ENCODE data around the gene VWA3A.
A peak's percentile ranks its signal among the peaks of the same experiment; 100 is the strongest.
"Not testable (repeated sequence)": the region's sequence is repeated elsewhere in the genome, so short reads cannot be mapped to it uniquely, and the experiment has no call there.

The VWA3A gene, protein sequence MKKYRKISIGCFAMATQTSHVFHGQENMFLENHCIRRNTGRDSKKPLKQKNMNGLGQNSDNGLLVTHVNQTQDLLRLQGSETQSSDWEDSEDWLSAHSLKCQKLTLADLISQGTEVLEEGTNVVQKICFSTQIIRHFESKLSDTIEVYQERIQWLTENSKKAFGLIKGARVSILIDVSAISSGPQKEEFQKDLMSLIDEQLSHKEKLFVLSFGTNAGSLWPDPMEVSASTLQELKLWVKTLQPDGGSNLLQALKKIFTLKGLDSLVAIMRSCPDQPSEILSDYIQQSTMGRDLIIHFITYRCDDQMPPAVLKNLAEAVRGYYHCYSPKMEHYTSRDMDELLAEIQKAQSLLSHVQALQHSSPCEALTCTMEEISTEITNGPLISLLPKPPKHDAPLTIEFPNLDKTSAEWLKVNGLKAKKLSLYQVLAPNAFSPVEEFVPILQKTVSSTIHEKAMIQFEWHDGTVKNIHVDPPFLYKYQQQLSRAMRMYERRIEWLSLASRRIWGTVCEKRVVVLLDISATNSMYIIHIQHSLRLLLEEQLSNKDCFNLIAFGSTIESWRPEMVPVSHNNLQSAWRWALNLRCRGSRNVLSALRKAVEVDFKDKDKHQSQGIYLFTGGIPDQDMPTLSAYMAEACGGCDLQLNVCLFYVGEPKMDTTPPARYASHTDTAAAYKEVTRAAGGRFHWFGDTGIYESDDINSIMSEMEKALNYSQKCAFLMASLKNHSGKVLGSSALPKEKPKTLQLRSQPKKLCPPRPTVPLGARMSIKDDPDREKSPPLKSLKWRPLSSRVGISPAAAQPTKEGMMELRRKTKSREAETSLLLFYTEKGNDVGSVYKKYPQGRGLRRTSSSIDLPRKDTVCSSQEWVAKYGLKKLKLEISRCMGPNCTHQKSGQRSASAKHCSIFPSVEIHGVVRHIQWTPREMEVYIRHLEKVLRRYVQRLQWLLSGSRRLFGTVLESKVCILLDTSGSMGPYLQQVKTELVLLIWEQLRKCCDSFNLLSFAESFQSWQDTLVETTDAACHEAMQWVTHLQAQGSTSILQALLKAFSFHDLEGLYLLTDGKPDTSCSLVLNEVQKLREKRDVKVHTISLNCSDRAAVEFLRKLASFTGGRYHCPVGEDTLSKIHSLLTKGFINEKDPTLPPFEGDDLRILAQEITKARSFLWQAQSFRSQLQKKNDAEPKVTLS

DNA sequence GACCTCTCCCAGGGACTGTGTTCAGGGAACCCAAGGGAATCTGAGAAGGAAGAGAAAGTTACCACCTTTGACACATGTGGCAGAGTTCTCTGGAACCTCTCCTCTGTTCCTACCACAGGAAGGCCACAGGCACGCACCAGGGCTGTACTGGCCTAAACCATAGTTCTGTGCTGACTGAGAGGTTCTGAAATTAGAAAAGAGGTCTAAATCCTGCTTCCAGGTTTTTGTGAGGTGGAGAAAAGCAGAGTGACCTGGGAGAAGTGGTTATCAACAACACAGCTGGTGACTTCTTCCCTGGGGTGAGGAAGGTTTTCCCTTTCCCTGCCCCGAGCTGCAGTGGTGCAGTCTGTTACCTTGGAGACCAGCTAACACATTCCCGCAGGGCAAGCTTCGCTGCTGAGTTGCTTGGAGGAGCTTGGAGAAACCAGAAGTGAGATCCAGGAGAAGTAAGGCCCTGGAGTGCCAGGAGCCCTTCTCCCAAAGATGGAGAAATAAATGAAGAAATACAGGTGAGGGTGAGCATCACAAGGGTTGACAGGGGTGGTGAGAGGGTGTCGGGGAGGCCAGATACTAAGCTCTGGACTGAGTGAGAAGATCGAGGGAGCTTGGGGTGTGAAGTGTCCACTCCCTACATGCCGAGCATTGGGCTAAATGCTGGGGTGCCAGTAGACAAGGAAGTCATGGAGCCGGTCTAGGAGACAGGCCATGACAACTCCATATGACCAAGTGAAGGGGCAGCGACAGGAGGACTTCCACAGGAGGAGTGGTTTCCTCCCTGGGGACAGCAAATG lies at the start of gene VWA3A:
Gene VWA3A, plus strand, starts transcription at position 399 of the 791 bp plus-strand sequence. Its CDS starts 97 bp downstream, at position 496.
- no peak for DNase-seq (ENCODE audit: low spot score)

DNA sequence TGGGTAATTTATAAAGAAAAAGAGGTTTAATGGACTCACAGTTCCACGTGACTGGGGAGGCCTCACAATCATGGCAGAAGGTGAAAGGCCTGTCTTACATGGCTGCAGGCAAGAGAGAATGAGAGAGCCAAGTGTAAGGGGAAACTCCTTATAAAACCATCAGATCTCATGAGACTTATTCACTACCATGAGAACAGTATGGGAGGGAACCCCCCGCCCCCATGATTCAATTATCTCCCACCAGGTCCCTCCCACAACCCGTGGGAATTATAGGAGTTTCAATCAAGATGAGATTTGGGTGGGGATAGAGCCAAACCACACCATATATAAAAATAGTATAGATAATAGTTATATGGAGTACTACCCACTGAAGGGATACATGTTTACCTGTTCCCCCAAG lies 48.5 kb upstream of the VWA3A start:
- DNase-seq (ENCODE audit: low spot score): not testable (repeated sequence)

DNA sequence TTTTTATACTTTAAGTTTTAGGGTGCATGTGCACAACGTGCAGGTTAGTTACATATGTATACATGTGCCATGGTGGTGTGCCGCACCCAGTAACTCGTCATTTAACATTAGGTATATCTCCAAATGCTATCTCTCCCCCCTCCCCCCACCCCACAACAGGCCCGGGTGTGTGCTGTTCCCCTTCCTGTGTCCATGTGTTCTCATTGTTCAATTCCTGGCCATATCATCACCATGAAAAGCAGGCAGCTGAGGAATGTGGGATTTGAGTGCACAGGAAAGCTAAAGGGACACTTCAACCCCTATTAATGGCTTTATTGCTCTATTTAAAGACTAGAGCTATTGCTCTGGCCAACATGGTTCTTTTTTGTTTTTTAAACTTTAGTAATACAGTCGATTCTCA lies 46.5 kb upstream of the VWA3A start:
- DNase-seq (ENCODE audit: low spot score): not testable (repeated sequence)

DNA sequence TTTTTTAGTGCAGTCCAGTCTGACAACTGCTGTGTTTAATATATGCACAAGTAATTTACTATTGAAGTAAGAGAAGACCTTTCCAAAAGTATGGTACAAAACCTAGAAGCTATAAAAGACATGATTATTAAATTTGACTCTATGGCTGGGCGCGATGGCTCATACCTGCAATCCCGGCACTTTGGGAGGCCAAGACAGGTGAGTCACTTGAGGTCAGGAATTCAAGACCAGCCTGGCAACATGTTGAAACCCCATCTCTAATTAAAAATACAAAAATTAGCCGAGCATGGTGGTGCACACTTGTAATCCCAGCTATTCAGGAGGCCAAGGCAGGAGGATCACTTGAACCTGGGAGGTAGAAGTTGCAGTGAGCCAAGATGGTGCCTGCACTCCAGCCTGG lies 41.4 kb upstream of the VWA3A start:
- no peak for DNase-seq (ENCODE audit: low spot score)

DNA sequence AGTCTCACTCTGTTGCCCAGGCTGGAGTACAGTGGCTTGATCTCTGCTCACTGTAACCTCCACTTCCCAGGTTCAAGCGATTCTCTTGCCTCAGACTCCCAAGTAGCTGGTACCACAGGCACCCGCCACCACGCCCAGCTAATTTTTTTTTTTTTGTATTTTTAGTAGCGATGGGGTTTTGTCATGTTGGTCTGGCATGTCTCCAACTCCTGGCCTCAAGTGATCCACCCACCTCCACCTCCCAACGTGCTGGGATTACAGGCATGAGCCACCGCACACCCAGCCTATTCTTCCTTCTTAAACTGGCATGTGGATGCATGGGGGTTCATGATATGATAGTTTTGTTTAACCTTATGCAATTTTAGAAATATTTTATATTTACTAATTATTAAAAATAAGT lies 39.4 kb upstream of the VWA3A start:
- DNase-seq (ENCODE audit: low spot score): no peak

DNA sequence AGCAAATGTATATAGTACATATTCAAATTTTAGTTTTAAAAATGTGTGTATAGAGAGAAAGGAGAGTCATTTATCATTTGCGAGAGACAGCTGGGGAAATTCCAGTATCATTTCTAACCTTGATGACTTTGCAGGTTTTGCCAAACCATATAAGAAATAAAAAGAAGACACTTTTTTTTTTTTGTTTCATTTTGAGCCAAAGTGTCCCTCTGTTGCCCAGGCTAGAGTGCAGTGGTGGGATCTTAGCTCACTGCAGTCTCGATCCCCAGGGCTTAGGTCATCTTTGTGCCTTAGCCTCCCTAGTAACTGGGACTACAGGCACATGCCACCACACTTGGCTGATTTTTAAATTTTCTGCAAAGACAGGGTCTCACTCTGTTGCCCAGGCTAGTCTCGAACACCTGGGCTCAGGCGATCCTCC lies 38.4 kb upstream of the VWA3A start:
- no peak for DNase-seq (ENCODE audit: low spot score)

DNA sequence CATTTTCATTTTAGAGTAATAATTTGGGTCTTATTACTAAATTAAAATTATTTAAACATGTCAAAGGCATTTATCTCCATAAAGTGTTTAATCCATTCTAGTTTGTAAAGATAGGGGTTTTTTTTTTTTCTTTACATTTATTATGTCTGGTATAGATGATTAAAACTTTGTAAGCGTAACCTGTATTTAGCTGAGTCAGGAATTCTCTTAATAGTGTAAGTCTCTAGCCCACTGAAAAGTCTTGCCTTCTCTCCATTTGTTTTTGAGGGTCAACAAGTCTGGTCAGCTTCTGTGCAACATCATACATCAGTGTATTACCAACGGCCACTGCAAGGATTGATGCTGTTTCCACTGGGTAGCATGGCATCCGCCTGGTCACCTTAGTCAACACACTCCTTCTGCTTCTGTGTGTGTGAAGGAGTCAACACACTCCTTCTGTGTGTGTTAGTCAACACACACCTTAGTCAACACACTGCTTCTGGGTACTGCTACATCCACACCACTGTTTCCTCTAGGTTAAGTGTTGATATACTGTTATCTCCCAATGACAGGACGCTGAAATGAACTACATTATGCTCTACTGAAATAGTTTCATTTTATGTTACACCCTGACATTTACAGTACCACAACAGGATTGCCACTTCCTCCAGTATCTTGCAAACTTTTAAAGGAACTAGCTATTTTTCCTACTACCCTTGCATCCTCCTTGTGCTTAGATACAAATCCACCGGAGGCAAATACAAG lies 37.3 kb upstream of the VWA3A start:
- no peak for DNase-seq (ENCODE audit: low spot score)

DNA sequence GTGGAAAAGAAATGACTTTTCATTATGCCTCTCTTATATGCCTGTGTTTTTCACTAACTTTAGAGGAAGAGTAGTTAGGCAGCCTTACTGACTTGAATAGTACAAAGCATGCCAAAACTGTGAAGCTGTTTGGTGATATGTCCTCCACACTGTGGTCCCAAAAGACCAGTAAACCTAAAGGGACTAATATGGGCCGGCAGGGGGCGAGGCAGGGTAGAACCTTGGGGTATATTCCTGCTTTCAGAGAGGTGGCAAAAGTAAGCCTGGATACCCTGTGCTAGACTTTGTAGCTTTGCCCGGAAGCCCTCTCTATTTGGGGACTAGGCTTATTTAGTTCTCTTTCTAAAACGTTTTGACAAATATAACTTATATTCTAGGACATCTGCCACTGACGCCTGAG lies 36.5 kb upstream of the VWA3A start:
- DNase-seq (ENCODE audit: low spot score): no peak

DNA sequence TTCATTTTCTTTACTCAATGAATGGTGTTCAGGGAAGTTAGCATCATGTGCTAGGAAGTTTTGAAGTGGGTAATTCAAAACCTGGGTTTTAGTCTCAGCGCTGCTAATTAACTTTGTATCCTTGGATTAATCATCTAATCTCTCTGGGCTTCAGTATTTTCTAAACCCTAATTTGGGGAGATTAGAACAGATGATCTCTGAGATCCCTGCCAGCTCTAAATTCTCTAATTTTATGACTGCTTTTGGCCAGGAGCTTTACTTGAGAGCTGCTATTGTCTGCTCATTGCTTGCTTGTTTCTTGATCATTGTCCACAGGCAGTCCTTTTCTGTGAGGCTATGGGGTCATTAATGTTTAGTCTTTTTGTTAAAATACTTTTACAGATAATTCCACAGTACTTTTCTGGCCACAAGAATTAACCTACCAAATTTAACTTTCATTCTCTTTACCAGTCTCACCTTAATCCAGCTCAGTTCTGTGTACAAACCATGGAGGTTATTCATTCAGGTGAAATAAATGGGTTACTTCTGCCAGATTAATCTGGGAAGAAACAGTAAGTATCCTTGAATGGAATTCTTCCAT lies 28.4 kb upstream of the VWA3A start:
- DNase-seq (ENCODE audit: low spot score): no peak

DNA sequence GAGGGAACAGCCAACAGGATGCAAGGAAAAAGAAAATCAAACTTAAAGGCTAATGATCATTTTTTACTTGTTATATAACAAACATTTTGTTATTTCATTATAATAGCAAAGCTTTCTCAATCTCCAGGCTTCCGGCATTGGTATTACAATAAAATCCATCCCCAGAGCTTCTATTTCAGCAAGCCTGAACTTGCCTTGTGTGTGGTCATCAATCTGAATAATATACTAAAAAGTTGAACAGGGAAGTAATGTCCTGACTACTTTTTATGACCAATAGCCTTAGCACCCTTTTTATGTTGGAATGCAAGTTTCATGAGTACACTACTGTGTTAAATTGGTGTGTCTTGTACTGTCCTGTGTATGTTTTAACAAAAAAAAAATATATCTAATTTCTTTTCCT lies 27.1 kb upstream of the VWA3A start:
- DNase-seq (ENCODE audit: low spot score): no peak

DNA sequence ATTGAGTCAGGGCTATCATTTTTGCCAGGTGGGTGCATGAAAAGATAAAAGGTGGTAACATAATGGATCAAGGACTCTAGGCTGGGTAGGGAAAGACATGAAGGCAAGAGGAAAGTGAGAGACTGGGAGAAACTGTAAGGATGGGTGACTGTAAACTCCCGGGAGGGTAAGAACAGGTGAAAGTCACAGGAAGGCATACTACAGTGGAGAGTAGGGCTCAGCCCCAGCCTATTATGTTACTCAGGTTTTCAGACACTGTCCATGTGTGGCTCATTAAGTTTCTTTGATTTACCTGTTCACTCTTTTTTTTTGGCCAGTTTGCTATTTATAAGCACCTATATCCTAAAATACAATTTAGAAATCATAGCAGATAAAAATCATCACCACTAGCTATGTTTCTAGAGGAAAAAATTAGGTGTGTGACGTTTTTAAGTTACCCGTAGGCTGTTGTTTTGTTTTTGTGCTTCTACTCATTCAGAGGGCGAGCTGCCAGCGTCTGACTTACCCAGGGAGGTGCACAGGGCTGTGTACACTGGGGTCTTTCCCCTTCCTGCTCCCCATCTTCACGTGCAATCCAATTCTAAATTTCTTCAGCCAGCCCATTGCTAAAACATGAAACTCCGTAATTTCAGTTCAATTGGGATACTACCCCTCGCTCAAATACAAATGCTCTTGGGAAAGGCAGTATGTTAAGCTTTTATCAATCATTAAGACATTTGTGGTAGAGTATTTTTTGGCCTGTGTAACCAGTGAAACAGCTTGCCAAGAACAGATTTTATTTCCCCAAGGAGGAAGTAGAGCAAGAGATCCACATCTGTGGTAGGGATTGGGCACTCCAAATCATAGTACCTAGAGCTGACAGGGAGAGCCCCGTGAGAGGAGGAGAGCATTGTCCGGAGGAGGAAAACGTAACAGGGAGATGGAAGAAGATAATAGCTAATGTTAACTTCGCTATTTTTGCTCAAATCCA lies 21.7 kb upstream of the VWA3A start:
- no peak for DNase-seq (ENCODE audit: low spot score)

DNA sequence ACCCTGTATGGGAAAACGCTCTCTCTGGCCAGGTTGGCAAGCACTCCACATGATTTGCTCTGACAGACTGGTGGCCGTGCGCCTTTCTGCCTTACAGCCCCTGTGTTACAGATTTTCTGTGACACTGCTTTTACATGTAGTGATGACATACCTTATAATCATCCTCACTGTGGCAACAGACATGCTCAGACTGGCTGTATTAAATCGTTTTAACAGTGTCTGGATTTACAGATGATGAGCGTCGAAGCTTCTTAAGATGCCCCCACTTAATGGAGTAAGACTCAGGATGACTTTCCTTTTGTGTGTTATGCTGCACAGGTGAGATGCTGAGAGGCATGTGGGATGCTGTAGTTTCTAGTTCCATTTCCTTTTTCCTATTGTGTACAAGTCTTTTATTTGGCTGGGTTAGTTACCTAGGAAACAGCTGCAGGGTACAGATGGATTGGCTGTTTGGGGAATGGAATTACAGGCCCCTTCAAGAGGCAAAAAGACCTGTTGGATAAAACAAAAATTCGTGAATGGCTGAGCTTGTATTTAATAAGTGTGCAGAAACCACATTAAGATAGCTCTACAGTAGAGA lies 20.9 kb upstream of the VWA3A start:
- no peak for DNase-seq (ENCODE audit: low spot score)

DNA sequence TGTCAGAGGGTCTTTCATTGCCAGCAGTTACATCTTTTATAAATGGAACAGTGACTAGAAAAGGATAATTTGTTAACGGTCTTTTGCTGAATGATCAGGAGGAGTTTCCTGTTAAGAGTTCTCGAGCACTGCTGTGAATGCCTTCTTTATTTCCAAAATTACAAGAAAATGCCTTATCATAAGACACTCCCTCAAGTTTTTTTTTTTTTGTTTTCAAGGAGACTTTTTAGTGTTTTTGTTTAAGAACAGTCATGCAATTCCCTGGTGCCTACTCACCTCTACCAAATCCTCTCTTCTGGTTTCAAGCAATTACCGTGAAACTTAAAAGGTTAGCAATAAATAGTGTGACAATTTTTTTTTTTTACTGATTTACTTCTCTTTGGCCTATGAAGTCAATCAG lies 19.0 kb upstream of the VWA3A start:
- DNase-seq (ENCODE audit: low spot score): no peak

DNA sequence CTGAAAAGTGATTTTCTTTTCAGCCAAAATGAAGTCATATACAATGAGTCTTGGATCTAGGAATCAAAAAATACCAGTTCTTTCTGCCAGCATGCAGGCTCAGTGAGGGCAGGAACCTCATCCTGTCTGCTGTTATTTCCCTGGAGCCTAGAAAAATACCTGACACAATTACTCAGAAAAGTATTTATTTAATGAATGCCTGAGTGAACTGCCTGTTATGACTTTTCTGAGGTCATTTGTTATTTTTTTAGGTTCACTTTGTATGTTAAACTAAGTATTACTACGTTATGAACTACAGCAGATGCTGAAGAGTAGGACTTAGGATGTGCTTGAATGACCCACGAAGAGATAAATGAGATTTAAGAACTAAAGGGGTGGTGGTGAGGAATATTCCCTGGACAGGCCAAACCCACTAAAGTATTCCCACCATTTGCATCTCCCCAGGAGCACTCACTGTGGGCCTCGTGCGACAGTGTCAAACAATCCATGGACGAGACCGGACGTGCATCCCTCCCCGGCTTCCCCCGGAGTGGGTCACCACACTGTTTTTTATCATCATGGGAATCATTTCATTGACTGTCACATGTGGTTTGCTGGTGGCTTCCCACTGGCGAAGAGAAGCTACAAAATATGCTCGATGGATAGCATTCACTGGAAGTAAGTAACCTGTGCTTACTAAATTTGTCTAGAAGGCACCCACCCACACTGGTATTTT lies 17.1 kb upstream of the VWA3A start:
- no peak for DNase-seq (ENCODE audit: low spot score)

DNA sequence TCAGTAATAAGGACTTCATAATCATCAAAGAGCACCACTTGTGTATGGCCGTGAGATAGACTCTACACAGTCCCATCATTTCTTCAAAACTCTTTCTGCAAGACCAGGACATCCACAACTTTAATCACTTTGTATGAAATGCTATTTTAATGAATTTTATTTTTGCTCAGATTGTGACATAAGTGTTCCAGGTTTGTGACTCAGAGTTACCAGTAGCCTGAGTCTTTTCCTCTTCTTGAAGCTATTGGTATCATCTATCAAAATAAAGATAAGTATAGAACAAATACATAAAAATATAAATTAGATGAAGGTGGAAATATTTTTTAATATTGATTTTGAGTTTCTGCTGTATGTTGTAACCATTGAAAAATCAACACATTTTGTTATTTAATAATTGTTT lies 16.6 kb upstream of the VWA3A start:
- no peak for DNase-seq (ENCODE audit: low spot score)

DNA sequence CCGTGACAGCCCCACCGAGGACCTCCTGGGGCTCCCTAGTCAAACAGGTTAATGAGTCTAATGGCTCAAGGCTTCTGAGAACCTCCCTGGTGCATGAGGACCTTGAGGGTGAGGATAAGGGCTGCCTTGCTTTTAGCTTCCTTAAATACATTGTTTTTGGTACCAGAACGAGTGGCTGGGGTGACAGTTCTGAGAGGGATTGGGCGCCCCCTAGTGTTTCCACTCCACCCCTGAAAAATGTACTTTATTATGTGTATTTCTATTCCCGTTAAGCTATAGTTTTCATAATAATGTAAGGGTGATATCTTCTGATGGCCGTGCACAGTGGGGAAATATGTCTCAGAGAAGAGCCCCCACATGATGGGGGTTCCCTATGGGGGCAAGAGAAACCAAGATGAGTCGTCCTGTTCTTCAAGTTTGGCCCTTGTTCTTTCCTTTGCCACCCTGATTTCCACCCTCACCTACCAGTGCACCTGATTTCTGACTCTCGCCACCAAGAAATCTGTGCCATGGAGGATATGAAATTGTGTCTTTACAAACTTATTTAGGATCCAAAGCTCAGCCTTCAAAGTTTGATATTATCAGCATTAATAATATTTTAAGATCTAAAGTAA lies 14.5 kb upstream of the VWA3A start:
- peak; percentile 73 for DNase-seq (ENCODE audit: low spot score)

DNA sequence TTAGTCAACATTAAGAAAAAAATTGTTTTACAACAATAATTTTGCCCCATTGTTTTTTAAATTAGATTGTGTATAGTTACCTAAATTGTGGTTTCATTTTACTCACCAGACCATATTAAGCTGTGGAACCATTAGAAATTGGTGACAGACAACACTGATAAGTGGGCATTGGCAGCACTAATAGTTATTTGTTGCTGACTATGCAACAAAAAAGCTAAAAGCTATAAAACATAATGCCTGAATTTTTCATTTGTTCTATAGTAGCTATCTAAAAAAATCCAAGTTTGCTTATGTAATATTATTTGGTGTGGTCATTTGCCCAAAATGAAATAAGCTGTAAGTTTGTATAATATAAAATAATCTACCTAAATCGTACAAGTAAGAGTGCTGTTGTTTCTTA lies 13.7 kb upstream of the VWA3A start:
- DNase-seq (ENCODE audit: low spot score): no peak

DNA sequence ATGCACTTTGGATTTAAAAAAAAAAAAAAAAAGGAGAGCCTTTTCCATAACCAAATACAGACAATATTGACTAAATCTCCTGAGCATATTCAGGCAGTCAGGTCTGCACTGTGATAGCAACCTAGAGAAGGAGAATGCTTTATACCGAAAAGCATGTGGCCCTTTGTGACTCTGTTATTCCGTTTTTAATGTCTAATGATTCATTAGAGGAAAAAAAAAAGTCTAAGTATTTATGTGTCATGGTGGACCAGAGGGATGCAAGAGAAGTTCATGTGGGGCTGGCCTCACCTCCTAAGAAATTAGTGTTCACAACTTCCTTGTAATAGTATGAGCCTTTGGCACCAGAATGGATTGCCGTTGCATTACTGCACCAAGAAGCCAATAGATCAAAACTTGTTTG lies 11.3 kb upstream of the VWA3A start:
- no peak for DNase-seq (ENCODE audit: low spot score)

All from left forelimb (tissue), 1 donor.